ENCODE measurements around the gene CSNK1G2. TPM values are rescaled to one million over a fixed set of nuclear protein-coding genes. Genes with fewer than 3 reads are reported as not detected.

Gene CSNK1G2
- 88.3 and 93.0 TPM in 2 replicates for total RNA-seq

DNA sequence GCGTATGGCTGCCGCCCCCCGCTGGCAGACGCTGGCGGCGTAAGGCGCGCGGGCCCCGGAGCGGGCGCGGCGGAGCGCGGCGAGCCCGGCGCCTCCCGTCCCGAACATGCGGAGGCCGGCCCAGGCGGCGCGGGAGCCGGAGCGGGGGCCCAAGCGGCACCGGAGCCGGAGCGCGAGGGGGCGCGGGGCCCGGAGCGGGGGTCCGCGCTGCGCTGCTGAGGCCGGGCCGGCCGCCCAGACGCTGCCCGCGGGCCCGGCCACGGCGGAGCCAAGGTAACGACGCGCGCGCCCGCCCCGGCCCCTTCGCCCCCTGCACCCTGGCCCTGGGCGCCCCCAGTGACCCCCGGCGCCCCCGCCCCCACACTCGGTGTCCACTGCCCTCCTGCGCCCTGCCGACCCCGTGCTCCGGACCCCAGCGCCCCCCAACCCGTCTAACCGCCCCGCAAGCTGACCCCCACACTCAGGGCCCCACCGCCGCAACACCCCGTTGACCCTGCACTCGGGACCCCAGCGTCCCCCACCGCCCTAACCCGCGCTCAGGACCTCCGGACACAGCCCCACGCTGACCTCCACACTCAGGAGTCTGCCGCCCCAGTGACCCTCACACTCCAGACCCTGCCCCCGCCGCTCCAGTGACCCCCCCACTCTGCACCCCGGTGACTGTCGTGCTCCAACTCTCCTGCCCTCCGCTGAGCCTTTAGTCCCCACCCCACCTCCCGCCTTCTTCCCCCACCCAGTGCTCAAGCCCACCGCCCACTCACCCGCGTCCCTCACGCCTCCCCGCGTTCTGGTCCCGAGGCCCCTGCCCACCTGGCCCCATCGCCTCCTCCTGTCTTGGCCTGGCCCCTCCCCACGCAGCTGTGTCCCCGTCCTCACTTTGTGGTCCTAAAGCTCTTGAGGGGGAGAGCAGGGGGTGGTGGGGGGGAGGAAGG is at the start of gene CSNK1G2:
Gene CSNK1G2, plus strand, starts transcription at position 27 of the 932 bp plus-strand sequence. CDS start 28,601 bp downstream, outside the sequence.

GRCh38 chr19:1905110-1905862 is 35.7 kb upstream of the CSNK1G2 start, which contains the start of the genes ADAT3 and SCAMP4:
Gene ADAT3, plus strand, starts transcription at chr19:1905399. Its CDS starts 6,649 bp downstream, at chr19:1912048.
Gene SCAMP4, plus strand, starts transcription at chr19:1905399. Its CDS starts 9,621 bp downstream, at chr19:1915020.

GRCh38 chr19:2015608-2015950 is 74.6 kb downstream of the CSNK1G2 start, which contains the start of gene BTBD2:
Gene BTBD2, minus strand, starts transcription at chr19:2015714. Its CDS starts 11 bp downstream, at chr19:2015703.

Small RNAs within 50 kb of the gene (small RNA-seq; reads per million reads assigned to genes)
- not detected for gene AC007136.1

Other genes starting within 250 kb of the CSNK1G2 start
- not detected in 2 replicates for gene ONECUT3, start 187.7 kb upstream of the CSNK1G2 start, total RNA-seq
- gene ATP8B3, start 128.9 kb upstream of the CSNK1G2 start, total RNA-seq, result 1.8 and 2.1 TPM in 2 replicates
- 12.5 and 15.3 TPM in 2 replicates for gene REXO1, start 92.7 kb upstream of the CSNK1G2 start, total RNA-seq
- gene KLF16, start 77.6 kb upstream of the CSNK1G2 start, total RNA-seq, result 17.5 and 18.0 TPM in 2 replicates
- 63.3 and 75.2 TPM in 2 replicates for gene ABHD17A, start 55.7 kb upstream of the CSNK1G2 start, total RNA-seq
- gene ADAT3, start 35.8 kb upstream of the CSNK1G2 start, total RNA-seq, result 5.0 and 5.8 TPM in 2 replicates
- gene SCAMP4, start 35.8 kb upstream of the CSNK1G2 start, total RNA-seq, result 64.8 and 74.0 TPM in 2 replicates
- gene BTBD2, start 74.5 kb downstream of the CSNK1G2 start, total RNA-seq, result 74.3 and 79.5 TPM in 2 replicates
- 64.0 and 65.4 TPM in 2 replicates for gene MKNK2, start 110.1 kb downstream of the CSNK1G2 start, total RNA-seq
- gene MOB3A, start 155.2 kb downstream of the CSNK1G2 start, total RNA-seq, result 65.2 and 66.1 TPM in 2 replicates
- 1.7 and 2.6 TPM in 2 replicates for gene IZUMO4, start 155.7 kb downstream of the CSNK1G2 start, total RNA-seq
- gene AP3D1, start 210.4 kb downstream of the CSNK1G2 start, total RNA-seq, result 146 and 181 TPM in 2 replicates
- gene DOT1L, start 222.8 kb downstream of the CSNK1G2 start, total RNA-seq, result 5.2 and 8.3 TPM in 2 replicates